Measurements from ENCODE around the gene NPTX2.
"Not testable (repeated sequence)": the region's sequence is repeated elsewhere in the genome, so short reads cannot be mapped to it uniquely, and the experiment has no call there.

NPTX2 gene, protein sequence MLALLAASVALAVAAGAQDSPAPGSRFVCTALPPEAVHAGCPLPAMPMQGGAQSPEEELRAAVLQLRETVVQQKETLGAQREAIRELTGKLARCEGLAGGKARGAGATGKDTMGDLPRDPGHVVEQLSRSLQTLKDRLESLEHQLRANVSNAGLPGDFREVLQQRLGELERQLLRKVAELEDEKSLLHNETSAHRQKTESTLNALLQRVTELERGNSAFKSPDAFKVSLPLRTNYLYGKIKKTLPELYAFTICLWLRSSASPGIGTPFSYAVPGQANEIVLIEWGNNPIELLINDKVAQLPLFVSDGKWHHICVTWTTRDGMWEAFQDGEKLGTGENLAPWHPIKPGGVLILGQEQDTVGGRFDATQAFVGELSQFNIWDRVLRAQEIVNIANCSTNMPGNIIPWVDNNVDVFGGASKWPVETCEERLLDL

DNA sequence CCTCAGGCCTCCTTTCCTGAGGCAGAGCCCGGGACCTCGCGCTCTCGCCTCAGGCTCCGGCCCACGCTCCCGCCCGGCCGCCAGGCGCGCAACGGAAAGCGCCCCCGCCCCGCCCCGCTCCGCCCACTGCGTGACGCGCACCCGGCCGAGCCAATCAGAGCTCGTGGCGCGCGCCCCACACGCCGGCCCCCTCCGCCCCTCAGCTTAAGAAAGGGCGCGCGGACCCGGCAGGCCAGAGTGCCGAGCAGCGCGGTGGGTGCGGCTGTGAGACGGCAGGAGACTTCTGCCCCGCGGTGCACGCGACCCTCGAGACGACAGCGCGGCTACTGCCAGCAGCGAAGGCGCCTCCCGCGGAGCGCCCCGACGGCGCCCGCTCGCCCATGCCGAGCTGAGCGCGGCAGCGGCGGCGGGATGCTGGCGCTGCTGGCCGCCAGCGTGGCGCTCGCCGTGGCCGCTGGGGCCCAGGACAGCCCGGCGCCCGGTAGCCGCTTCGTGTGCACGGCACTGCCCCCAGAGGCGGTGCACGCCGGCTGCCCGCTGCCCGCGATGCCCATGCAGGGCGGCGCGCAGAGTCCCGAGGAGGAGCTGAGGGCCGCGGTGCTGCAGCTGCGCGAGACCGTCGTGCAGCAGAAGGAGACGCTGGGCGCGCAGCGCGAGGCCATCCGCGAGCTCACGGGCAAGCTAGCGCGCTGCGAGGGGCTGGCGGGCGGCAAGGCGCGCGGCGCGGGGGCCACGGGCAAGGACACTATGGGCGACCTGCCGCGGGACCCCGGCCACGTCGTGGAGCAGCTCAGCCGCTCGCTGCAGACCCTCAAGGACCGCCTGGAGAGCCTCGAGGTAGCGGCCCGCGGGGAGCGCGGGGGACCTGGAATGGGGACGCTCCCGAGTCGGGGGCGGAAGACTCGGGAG, at the start of gene NPTX2:
Gene NPTX2 (plus strand): TSS at position 235 of the 909 bp plus-strand sequence. CDS start 177 bp downstream, at position 412.
- DNase-seq (ENCODE audit: low read depth in 2 of 2) = peak in 1 of 2 donors; percentile 9

DNA sequence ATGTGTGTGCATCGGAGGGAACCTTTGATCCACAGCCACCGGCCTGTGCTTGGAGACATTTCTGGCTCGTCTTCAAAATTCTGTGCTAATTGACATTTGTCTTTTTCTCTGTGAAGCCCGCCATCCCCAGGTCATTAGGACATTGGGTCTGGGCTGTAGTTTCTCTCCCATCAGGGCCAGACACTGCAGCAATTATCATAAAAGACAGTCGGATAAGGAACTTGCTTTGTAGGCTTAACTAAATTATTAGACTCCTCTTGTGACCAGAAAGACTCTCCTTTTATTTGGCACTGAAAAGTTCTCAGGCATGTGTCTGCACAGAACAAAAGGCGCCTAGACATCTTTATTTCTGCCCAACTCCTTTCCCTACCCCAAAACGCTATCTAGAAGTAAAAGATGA, 49.1 kb upstream of the NPTX2 start:
- DNase-seq (ENCODE audit: low read depth in 2 of 2) = no peak

DNA sequence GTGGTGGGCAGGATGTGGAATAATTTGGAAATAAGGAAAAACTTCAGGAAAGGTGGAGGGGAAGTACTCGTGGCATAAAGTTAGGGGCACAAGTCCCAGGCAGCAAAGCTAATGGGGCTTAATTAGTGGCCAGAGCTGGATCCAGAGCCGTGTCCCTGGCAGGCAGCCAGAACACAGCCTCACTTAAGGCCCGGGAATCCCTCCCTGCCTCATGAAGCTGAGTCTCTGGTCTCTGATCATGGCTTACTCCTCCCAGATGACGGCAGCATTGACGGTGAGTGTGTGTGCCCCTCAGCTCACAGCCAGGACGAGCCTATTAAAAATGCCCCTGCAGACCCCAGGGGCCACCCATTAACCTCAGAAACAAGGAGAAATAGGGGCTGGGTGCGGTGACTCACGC, 48.2 kb upstream of the NPTX2 start:
- no peak for DNase-seq (ENCODE audit: low read depth in 2 of 2)

DNA sequence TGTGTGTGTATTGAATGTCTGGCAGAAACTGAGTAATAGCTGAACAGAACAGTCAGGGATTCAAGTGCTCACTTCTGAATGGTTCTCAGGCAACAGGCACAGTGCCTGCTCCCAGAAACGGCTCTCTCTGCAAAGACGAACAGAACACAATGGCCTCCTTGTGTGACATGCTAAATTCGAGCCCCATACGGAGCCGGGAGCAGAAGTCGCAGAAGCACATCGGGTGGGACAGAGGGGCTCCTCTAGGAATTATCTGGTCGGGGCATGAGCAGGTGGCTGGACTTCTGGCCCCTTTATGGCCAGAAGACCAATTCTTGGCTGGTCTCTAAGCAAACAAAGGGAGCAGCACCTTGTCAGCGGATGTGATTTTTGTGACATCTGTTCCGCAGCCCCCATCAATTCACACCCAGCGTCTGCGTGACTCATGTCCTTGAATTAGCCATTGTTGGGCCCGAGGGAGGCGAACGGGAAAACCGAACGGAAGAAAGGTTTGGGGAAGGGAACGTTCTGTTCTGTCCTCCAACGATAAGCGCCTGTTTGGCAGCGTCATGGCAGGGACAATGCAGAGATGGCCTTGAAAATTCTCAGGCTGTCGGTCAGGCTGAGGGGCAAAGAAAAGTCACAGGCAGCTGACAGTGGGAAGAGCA, 47.3 kb upstream of the NPTX2 start:
- DNase-seq (ENCODE audit: low read depth in 2 of 2) = no peak

DNA sequence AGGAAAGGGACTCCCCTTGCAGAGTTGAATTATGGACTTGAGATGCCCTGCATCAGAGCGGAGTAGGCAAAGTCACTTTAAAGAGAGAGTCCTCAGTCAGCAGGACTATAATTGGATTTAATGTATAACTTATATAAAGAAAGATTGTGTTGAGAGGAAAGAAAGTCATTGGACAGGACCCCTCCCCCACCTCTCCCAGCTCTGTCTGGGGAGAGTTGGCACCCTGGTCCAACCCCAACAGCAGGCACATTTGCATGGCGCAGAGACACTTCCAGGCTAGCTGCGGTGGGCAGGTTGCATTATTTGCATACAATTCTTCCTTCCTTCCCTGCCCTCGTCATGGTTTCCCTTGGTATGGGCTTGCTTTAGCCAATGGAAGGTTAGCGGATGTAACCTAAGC, 46.1 kb upstream of the NPTX2 start:
- DNase-seq (ENCODE audit: low read depth in 2 of 2) = no peak

DNA sequence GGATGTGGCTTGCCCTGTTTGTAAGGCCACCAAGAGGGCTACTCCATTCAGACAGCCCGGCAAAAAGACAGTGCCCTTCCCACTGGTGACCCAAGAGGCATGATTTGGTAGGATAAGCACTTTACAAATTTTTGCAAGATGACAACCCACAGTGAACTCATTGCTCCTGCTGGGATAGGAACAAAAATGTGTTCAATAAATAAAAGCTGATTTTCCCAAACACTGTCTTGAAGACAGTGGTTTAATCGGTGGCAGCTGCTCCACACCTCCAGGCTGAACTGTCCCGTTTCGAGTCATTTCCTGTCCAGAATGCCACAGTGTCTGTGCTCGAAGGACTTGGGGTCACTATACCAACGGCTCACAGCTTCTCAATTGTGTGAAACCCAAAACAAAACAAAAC, 45.1 kb upstream of the NPTX2 start:
- no peak for DNase-seq (ENCODE audit: low read depth in 2 of 2)

DNA sequence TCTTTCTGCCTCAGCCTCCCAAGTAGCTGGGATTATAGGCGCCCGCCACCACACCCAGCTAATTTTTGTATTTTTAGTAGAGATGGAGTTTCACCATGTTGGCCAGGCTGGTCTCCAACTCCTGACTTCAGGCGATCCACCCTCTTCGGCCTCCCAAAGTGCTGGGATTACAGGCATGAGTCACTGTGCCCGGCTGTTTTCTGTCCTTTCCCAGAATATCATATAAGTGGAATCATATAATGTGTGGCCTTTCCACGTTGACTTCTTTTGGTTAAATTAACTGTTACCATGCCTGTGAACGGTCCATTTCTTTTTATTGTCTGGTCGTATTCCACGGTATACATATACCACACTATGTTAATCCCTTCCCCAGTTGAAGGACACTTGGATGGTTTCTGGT, 44.4 kb upstream of the NPTX2 start:
- DNase-seq (ENCODE audit: low read depth in 2 of 2) = not testable (repeated sequence)

DNA sequence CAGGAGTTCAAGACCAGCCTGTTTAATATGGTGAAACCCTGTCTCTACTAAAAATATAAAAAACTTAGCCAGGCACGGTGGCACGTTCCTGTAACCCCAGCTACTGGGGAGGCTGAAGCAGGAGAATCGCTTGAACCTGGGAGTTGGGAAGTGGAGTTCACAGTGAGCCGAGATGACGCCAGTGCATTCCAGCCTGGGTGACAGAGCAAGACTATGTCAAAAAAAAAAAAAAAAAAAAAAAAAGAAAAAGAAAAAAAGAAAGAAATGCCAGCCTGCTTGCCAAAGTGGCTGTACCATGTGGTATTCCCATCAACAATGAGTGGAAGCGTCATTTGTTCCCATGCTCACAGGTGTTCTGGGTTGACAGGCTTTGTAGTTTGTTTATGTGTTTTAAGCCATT, 43.3 kb upstream of the NPTX2 start:
- DNase-seq (ENCODE audit: low read depth in 2 of 2) = no peak

DNA sequence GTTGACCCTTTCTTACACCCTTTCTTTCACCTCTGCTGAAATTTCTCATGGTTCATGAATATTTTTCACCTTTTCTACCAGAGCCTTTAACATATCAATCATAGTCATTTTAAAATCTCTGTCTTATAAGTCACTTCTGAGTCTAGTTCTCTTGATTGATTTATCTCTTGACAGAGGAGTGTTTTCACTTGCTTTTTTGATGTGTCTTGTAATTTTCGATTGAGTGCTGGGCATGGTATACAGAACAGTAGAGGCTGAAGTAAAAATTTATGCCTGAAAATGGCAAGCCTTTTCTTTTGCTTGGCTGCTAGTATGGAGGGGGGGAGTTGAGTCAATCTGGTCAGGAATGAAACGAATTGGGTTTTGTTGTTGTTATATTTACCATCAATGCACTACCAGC, 41.2 kb upstream of the NPTX2 start:
- no peak for DNase-seq (ENCODE audit: low read depth in 2 of 2)

DNA sequence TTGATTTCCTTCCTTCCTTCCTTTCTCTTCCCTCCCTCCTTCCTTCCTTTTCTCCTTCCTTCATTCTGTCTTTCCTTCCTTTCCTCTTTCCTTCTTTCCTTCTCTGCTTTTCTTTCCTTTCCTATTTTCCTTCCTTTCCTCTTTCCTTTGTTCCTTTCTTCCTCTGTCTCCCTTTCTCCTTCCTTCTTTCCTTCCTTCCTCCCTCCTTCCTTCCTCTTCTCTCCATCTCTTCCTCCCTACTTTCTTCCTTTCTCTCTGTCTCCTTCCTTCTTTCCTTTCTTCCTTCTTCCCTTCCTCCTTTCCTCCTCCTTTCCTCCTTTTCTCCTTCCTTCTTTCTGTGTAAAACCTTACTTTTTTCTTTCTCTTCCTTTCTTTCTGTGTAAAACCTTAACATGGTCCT, 32.3 kb upstream of the NPTX2 start:
- no peak for DNase-seq (ENCODE audit: low read depth in 2 of 2)

DNA sequence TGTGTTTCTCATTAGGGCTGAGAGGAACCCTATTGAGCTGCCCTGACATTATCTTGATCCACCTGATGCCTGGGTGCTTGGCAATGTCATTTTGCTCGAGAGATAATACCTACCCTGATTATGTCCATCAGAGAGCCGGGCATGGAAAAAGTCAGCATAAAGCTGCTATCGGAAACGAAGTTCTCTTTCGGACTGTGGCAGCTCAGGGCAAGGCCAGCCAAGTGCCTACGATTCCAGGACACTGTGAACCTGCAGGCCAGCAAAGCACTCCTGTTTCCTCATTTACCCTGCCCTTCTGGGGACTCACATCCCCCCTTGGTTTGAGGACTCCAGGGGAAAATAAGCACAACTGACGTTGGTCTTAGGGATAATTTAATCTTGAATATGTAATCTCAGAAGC, 25.2 kb upstream of the NPTX2 start:
- no peak for DNase-seq (ENCODE audit: low read depth in 2 of 2)

DNA sequence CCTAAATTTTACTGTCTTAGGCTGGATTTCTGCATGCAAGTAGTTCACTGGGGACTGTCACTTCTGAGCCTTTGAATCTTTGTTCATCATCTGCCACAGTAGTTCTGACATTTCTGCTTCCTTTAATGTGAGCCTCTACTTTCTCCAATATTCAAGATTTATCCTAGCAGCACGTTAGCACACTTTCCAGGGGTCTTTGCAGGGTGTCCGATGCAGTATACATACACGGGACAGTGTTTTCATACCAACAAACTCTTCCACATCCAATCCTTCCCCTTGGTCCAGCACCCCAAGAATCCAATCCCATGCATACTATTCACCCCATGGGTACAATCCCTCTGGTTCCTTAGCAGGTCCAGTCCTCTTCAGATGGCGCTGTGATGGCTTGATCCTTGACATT, 22.7 kb upstream of the NPTX2 start:
- DNase-seq (ENCODE audit: low read depth in 2 of 2) = no peak

DNA sequence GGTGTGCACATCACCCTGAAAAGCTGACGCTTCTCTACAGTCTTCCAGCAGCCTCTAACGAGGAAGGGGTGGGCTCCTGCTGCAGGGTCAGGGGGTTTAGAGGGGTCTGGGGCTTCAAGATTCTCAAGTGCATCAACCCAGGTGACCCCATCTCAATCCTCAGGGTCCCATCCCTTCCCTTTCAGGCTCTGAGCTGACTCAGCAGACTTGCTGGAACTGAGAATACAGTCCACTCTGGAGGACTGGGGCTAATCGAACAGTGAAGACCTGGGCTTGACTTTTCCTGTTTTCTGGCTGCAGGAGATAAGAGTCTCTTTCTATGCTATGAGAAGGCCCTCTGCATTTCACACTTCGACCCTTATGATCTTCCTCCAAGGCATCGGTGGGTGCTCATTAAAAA, 22.3 kb upstream of the NPTX2 start:
- DNase-seq (ENCODE audit: low read depth in 2 of 2) = no peak

DNA sequence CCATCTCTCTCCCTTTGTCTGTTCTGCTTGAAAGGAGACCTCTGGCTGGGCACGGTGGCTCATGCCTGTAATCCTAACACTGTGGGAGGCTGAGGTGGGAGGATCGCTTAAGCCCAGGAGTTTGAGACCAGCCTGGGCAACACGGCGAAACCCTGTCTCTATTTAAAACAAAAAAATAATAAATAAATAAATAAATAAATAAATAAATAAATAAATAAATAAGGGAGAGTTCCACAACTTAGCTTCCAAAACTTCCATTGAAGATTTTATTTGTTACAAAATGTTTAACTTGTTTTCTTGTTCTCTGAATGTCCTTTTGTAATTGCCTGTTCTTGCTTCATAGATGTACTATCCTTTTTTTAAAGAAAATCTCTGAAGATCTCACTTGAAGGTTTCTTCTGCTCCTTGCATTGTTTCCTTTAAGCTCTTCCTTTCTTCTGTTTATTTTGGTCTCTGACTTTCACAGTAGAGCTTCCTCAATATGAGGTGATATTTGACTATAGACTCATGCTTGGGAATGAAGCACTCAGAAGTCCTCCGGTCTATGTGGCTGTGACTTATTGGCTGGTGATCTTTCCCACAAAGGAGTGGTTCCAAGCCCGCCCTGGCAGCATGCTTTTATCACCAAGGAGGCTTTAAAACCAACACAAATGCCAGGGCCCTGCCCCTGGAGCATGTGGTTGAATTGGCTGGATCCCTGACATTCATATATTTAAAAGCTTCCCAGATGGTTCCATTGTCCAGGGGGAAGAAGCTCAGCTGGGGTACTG, 18.1 kb upstream of the NPTX2 start:
- no peak for DNase-seq (ENCODE audit: low read depth in 2 of 2)

DNA sequence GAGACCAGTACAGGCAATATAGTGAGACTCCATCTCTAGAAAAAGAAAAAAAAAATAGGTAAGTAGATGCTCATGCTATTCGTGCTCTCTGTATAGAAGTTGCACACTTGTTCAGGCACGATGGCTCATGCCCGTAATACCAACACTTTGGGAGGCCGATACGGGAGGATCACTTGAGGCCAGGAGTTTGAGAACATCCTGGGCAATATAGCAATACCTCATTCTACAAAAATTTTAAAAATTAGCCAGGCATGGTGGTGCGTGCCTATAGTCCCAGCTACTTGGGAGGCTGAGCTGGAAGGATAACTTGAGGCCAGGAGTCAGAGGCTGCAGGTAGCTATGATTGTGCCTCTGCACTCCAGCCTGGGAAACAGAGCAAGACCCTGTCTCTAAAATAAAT, 17.2 kb upstream of the NPTX2 start:
- DNase-seq (ENCODE audit: low read depth in 2 of 2) = no peak

DNA sequence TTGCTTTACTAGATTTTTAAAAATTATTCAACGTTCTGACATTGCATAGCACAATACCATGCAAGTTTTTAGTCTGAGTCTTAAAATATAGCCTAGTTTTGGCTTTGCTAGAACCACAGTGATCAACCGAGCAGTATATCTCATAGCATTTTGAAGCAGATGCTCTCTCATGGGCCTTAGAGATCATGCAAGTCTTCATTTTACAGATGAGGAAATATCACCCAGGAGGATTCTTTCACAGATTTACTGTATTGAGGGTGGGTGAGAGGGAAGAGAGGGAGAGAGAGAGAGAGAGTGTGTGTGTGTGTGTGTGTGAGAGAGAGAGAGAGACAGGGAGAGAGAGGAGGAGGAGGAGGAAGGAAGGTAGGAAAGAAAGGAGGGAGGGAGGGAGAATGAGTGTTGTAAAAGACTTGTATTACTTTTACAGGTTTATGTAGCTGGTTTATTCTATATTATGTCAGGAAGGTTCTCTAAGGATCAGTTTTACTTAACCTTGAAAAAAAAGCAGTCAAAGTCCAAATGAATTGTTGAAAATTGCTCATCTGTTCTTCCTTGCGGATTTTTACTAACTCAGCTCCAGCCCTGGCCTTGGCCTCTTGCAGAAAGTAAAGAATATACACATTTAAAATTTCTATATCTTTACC, 14.2 kb upstream of the NPTX2 start:
- no peak for DNase-seq (ENCODE audit: low read depth in 2 of 2)

DNA sequence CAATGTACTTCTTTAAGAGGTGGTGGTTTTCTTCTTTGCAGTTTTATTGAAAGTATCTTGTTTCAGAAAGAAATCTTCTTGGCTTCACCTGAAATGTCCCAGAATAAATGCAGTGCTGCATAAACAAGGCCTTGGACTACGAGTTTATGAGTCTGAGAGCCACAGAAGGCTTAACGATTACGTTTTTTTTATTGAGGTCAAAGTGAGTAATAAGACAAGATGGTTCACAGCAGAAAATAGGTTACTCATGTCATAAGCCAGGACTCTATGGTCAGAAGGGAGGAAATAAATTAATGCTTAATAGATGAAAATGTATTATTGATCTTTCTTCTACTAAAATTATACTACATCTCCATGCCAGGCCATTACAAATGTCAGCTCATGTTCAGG, 13.7 kb upstream of the NPTX2 start:
- no peak for DNase-seq (ENCODE audit: low read depth in 2 of 2)

DNA sequence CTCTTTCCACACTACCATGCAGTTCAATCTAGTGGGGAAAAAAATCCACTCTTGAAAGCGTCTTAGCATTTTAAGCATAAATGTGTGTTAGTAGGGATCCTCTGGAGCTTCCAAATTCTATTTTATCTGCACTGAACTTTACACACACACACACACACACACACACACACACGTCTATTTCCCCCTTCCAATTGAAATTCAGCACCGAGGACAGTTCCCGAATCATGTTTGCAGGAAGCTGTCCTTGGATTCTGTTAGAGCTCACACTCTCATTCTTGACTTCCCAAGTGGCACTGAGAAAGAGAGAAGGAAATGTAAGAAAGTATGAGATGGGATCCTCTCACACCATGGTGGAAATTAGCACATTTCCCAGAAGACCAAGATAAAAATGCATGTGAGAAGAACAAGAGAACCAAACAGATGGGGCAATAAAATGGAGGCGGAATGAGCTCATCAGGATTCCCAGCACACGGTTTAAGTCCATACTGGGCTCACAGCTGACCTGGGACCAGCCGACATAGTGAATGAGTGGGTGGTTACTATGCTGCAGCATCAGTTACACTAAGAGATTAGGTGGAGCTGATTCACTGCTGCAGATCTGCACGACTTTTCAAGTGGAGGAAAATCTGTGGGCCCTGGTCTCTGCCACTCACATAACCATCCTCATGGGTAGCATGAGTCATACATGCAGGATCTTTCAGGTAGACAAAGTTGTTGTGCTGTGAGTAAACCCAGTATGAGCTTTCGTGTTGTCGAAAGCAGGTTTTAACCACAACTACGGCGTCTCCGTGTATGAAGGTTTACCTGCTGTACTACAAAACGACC, 3.3 kb upstream of the NPTX2 start:
- no peak for DNase-seq (ENCODE audit: low read depth in 2 of 2)

DNA sequence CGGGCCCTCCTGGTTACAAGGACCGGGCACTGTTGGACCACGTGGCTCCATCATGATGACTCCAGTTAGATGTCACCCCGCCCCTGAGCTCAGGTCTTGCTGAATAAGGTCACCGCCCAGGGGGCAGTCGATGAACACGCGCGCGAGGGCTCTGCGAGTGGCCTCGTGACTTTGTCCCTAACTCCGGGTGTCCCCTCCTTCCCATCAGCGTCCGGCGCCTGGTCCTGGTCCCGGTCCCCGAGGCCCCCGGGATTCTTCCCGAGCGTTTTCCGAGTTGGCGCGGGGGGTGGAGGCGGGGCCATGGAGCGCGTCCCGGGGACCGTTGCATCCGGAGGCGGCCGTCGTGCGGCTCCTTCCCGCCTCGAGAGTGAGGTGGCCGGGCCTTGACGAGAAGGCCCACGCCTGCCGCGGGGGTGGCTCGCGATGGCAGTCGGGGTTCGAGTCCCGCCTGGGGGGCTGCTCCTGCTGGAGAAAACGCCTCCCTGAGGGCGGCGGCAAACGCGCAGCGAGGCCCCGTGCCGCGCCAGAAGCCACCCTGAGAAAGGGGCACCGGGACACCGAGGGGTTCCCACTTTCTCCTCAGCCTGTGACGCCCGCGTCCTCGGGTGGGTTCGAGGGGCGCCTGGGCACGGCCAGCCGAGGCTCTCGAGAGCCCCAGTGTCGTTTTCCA, 569 bp upstream of the NPTX2 start:
- DNase-seq (ENCODE audit: low read depth in 2 of 2) = no peak

DNA sequence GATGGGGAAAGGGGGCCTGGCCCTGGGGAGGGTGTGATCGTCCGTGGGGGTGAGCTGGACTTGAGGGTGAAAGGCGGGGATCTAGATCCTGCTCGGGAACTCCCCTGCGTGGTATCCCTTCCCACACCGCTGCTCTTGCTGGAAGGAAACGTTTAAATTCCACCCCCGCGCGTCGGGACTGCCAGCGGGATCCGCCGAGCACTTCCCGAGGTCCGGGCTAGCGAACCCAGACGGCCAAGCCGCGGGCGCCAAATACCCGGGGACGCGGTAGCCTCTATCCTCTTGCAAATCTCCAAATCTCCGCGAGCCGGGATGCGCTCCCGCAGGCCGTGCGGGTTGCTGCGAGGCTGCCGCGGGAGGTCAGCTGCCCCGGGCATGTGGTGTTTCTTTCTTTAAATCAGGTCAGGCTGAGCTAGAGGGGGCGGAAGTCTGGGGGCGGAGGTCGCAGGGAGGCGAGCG, 904 bp downstream of the NPTX2 start:
- no peak for DNase-seq (ENCODE audit: low read depth in 2 of 2)
